GM13977 (cell line): ENCODE data around the gene AGAP1.

Source experiments
- DNase-seq: peaks from one replicate; pipeline ENCODE4 v3.0.0; 2012; ENCODE audit warnings: low spot score
- in situ Hi-C: fragments of 300-500 bp; cut with MboI; formaldehyde crosslinking; loops from one replicate; pipeline ENCODE4 v1.12.0; 2022; ENCODE audit warnings: low sequenced_read_pairs, low pct_unique_long_range_greater_than_20kb, mixed read lengths, inconsistent platforms; ENCODE audit not compliant: unreplicated experiment
- TF ChIP-seq, protein P1 (sequence below): IDR thresholded peaks from 2 replicates; pipeline ENCODE4 v1.5.1; 2012; ENCODE audit warnings: mild to moderate bottlenecking, control low read depth; ENCODE audit not compliant: insufficient read depth; ENCODE audit errors: extremely low read depth, missing control alignments

Gene AGAP1

GRCh38 chr2:235596272-235596671 lies 102.4 kb downstream of the AGAP1 start:
- DNase-seq: no peak
- in situ Hi-C loops: loop anchor here (25.0 kb wide), 1 partner anchor 459 kb away; no protein-coding TSS in a partner anchor
- TF ChIP-seq, protein P1, sequence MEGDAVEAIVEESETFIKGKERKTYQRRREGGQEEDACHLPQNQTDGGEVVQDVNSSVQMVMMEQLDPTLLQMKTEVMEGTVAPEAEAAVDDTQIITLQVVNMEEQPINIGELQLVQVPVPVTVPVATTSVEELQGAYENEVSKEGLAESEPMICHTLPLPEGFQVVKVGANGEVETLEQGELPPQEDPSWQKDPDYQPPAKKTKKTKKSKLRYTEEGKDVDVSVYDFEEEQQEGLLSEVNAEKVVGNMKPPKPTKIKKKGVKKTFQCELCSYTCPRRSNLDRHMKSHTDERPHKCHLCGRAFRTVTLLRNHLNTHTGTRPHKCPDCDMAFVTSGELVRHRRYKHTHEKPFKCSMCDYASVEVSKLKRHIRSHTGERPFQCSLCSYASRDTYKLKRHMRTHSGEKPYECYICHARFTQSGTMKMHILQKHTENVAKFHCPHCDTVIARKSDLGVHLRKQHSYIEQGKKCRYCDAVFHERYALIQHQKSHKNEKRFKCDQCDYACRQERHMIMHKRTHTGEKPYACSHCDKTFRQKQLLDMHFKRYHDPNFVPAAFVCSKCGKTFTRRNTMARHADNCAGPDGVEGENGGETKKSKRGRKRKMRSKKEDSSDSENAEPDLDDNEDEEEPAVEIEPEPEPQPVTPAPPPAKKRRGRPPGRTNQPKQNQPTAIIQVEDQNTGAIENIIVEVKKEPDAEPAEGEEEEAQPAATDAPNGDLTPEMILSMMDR: no peak

DNA sequence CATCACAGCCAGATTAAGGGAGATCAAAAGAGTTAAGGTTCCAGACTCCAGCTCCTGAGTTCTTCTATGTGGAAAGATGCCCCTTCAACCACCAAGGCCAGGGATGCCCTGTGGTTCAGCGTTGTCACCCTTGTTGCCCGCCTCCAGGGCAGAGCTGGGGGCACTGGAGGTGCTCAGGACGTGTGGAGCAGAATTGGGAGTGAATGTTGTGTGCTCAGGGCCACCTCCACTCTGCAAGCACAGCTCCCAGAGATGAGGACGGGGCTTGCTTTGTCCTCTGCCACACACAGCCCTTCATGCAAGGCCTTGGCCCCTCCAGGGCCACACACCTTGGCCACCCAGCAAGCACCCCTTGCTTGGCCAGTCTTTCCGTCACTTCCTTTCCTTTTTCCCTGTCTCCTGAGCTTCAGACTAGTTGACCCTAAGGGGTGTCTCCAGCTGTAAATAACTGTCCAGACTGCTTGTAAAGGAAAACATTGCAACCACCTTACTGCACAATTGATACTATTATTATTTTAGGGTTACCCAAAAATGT lies 103.3 kb downstream of the AGAP1 start:
- in situ Hi-C loops: loop anchor here (25.0 kb wide), 1 partner anchor 460 kb away; no protein-coding TSS in a partner anchor
- DNase-seq: no peak
- TF ChIP-seq, protein P1: no peak

GRCh38 chr2:235598026-235598425 lies 104.2 kb downstream of the AGAP1 start:
- in situ Hi-C loops: loop anchor here (25.0 kb wide), 1 partner anchor 461 kb away; no protein-coding TSS in a partner anchor
- TF ChIP-seq, protein P1: no peak
- no peak for DNase-seq

GRCh38 chr2:235598532-235599531 lies 105.0 kb downstream of the AGAP1 start:
- in situ Hi-C loops: loop anchor here (25.0 kb wide), 1 partner anchor 462 kb away; no protein-coding TSS in a partner anchor
- TF ChIP-seq, protein P1: no peak
- DNase-seq: no peak

GRCh38 chr2:235599596-235600338 lies 105.9 kb downstream of the AGAP1 start:
- no peak for DNase-seq
- TF ChIP-seq, protein P1: no peak
- in situ Hi-C loops: loop anchor here (25.0 kb wide), 1 partner anchor 462 kb away; no protein-coding TSS in a partner anchor

DNA sequence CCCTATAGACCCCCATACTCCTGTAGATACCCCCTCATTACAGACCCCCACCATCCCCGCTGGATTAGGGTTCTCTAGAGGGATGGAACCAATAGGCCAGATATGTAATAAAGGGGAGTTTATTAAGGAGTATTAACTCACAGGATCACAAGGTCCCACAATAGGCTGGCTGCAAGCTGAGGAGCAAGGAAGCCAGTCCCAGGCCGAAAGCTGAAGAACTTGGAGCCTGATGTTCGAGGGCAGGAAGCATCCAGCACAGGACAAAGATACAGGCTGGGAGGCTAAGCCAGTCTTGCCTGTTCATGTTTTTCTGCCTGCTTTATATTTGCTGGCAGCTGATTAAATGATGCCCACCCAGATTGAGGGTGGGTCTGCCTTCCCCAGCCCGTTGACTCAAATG lies 106.6 kb downstream of the AGAP1 start:
- in situ Hi-C loops: no loop called here
- no peak for DNase-seq
- TF ChIP-seq, protein P1: no peak
